Pancreas (tissue), 10 donors: Measurements from ENCODE around the gene SECISBP2. TPM values are rescaled to one million over a fixed set of nuclear protein-coding genes. Genes with fewer than 3 reads are reported as not detected.

Experiments used
- ATAC-seq, 4 donors: fragments of 200-7000 bp; cut with Tn5 transposase; one replicate each; pipeline versions ENCODE4 v1.8.0 to v1.9.1; 2020; ENCODE audit warnings: mild to moderate bottlenecking in 4 of 4, moderate library complexity in 4 of 4
- DNase-seq, 6 donors: peaks; one replicate each; pipeline ENCODE4 v3.0.0-alpha.2; 2020
- FAIRE-seq: peaks from 2 replicates; lab custom pipeline; 2012; peaks lifted over from hg19 to GRCh38; lab: Jason Lieb, UNC
- H3K27ac ChIP-seq, 4 donors: fragments of 200-600 bp; sonication (generic); 1 replicate in 3 of 4; 2 replicates in 1 of 4; pipeline versions ENCODE4 v1.5.0 to v1.8.0; 2020
- H3K27me3 ChIP-seq, 4 donors: fragments of 200-600 bp; one replicate each; pipeline ENCODE4 v1.8.0; 2021
- H3K36me3 ChIP-seq, 3 donors: fragments of 200-600 bp; sonication (generic) in 1 of 3; one replicate each; pipeline versions ENCODE4 v1.5.0 to v1.8.0; 2020 to 2021
- H3K4me1 ChIP-seq, 3 donors: fragments of 200-600 bp; one replicate each; pipeline ENCODE4 v1.8.0; 2021
- H3K4me3 ChIP-seq, 4 donors: fragments of 200-600 bp; sonication (generic) in 2 of 4; one replicate each; pipeline versions ENCODE4 v1.5.0 to v1.8.0; 2020 to 2021
- H3K9me3 ChIP-seq, 4 donors: fragments of 200-600 bp; one replicate each; pipeline ENCODE4 v1.8.0; 2021
- CTCF ChIP-seq, 4 donors: fragments of 200-600 bp; sonication (generic) in 3 of 4; IDR thresholded peaks; one replicate each; pipeline versions ENCODE4 v1.5.0 to v1.8.0; 2021; ENCODE audit warnings: antibody characterized with exemption in 4 of 4
- WGBS, 2 donors: extraction: QIAGEN DNeasy Blood & Tissue Kit; methylation state at CpG; one replicate each; pipeline ENCODE4 v1.1.7; 2013; 5-methylcytosine and 5-hydroxymethylcytosine counted together
- intact Hi-C, 3 donors: fragments of 100-400 bp; cut with DNase I; formaldehyde crosslinking; loops; one replicate each; pipeline versions ENCODE4 v1.11.1 to v1.14.2; 2022
- polyA plus RNA-seq, 2 donors: library from polyadenylated mRNA; stranded (reverse); fragments of 200-250 nt; gene quantifications; one replicate each; pipeline ENCODE4 v1.2.3, GENCODE V29; 2013
- total RNA-seq, 6 donors: library from RNA; stranded (reverse); fragmentation: NEBNext Ultra II Directional in 4 of 6; extraction: Animal tissue kit (Norgen Biotek cat#: 25700) in 4 of 6; gene quantifications; one replicate each; pipeline versions ENCODE4 v1.2.1 to v1.2.4, GENCODE V29; 2021 to 2023
- donor health status: healthy with polysubstance abuse.
- donor health status: DM: no; HTN: no; CAD: no; lungs with moderate emphysema.
- donor health status: DM: no; HTN: no; CAD: no.
- donor health status: control.
- donor health status: control.
- donor health status: Bipolar disorder and iron deficiency.
- donor health status: DM: yes; HTN: yes; CAD: no.
- donor health status: DM: no; HTN: no; CAD: no.
- donor health status: DM: no; HTN: no; CAD: no.
- donor health status: DM: yes; HTN: yes; CAD: no.

SECISBP2 gene
- total and polyA plus RNA-seq, 8 donors: 23.4 to 41.1 (median 29.6) TPM

GRCh38 chr9:89309608-89310474 lies 8.5 kb upstream of the SECISBP2 start:
- Histone ChIP-seq H3K36me3 (no peaks in the 10 kb centered on the region), H3K27ac (peak overlapping the region; percentile 99 to 100 (median 100)), H3K4me1 (peaks cover 0 to 17% (median 5%) of the 10 kb centered on the region in 3 donors), H3K4me3 (peak overlapping the region; percentile 55 to 91 (median 90)), H3K27me3 (peaks cover 0 to 4% (median 0%) of the 10 kb centered on the region in 4 donors), H3K9me3 (no peaks in the 10 kb centered on the region)
- WGBS, 2 donors: 14 to 15% methylated on average over 23 of the region's 23 CpGs
- no peak for TF ChIP-seq CTCF (IDR thresholded peaks at IDR 0.05)
- DNase-seq: no peak
- peak; percentile 41 for FAIRE-seq
- intact Hi-C loops: no loop called here
- ATAC-seq: peak in 3 of 4 donors; percentile 21 to 46 (median 24)

GRCh38 chr9:89310475-89311345 lies 7.6 kb upstream of the SECISBP2 start, which contains the start of gene CKS2:
Gene CKS2, plus strand, starts transcription at chr9:89311195. Its CDS starts 98 bp downstream, at chr9:89311293.
- no peak for TF ChIP-seq CTCF (IDR thresholded peaks at IDR 0.05)
- ATAC-seq: peak; percentile 94 to 96 (median 96)
- Histone ChIP-seq H3K4me1 (peaks cover 0 to 17% (median 5%) of the 10 kb centered on the region in 3 donors), H3K36me3 (no peaks in the 10 kb centered on the region), H3K9me3 (no peaks in the 10 kb centered on the region), H3K27ac (peak within 1 kb of the TSS; percentile 99 to 100 (median 100)), H3K4me3 (peak within 1 kb of the TSS; percentile 55 to 91 (median 90)), H3K27me3 (peaks cover 0 to 4% (median 0%) of the 10 kb centered on the region in 4 donors)
- peak; percentile 99 to 100 (median 100) for DNase-seq
- 0 to 1% methylated on average over 65 to 86 of the region's 86 CpGs for WGBS, 2 donors
- intact Hi-C loops: no loop called here
- peak; percentile 98 for FAIRE-seq

GRCh38 chr9:89311346-89312221 lies 6.7 kb upstream of the SECISBP2 start:
- ATAC-seq (peak in 1 of 4 donors; percentile 1), DNase-seq (peak in 4 of 6 donors; percentile 21 to 77 (median 63))

More at GRCh38 chr9:89311346-89312221, 6.7 kb upstream of the SECISBP2 start:
- Histone ChIP-seq H3K36me3 (no peaks in the 10 kb centered on the region), H3K4me3 (peak overlapping the region; percentile 40 to 91 (median 57)), H3K27ac (peak overlapping the region in 1 of 4 donors; percentile 100), H3K9me3 (no peaks in the 10 kb centered on the region), H3K4me1 (peaks cover 0 to 17% (median 5%) of the 10 kb centered on the region in 3 donors), H3K27me3 (peaks cover 0 to 4% (median 0%) of the 10 kb centered on the region in 4 donors)
- intact Hi-C loops: no loop called here
- no peak for TF ChIP-seq CTCF (IDR thresholded peaks at IDR 0.05)
- WGBS, 2 donors: 1 to 2% methylated on average over 50 to 54 of the region's 54 CpGs
- no peak for FAIRE-seq
